ENCODE results near the gene PFN1. TPM values are rescaled to one million over a fixed set of nuclear protein-coding genes. Genes with fewer than 3 reads are reported as not detected.

Gene PFN1
- polyA plus RNA-seq, 1 donor from 2014 or later = 145 TPM

DNA sequence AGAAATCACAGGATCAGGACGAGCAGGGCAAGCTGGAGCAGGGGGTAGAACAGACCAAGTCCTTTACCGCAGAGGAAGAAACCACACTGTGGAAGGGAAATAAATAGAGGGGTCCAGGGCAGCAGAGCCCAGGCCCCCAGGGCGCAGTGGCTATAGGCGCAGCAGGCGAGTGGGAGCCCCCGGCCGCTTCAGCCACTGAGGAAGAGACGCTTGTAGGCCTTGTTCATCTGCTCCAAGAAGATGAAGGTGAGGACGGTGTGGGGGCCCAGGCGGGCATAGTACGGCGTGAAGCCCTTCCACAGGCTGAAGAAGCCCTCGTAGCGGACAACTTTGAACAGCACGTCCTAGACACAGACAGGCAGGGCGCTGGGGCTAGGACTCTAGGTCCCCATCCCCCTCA is 10.8 kb downstream of the PFN1 start:
- Histone ChIP-seq H3K9ac (ENCODE audit: low read length) (no peak overlapping the region), H2AFZ (ENCODE audit: low read depth, low read length) (no peak overlapping the region), H3K9me2 (ENCODE audit: insufficient read depth, low read length) (no peaks in the 10 kb centered on the region), H3K27ac (ENCODE audit: low read length) (no peak overlapping the region), H3K4me2 (ENCODE audit: low read length) (no peak overlapping the region), H3K79me2 (replicated peaks; ENCODE audit: insufficient read depth, low read length) (peaks cover 20% of the 10 kb centered on the region), H3F3A (ENCODE audit: insufficient read depth, low read length, poor library complexity, severe bottlenecking) (no peaks in the 10 kb centered on the region), H3K4me3 (ENCODE audit: low read length) (no peak overlapping the region), H3K36me3 (ENCODE audit: insufficient read depth, low read length) (no peaks in the 10 kb centered on the region), H3K27me3 (ENCODE audit: insufficient read depth, low read depth, low read length) (no peaks in the 10 kb centered on the region), H3K9me3 (ENCODE audit: low read length) (no peaks in the 10 kb centered on the region), H4K20me1 (ENCODE audit: insufficient read depth) (no peaks in the 10 kb centered on the region)
- no peak for TF ChIP-seq EP300 (conservative IDR thresholded peaks at IDR 0.05; ENCODE audit: poor library complexity, severe bottlenecking)
- TF ChIP-seq, protein P1, sequence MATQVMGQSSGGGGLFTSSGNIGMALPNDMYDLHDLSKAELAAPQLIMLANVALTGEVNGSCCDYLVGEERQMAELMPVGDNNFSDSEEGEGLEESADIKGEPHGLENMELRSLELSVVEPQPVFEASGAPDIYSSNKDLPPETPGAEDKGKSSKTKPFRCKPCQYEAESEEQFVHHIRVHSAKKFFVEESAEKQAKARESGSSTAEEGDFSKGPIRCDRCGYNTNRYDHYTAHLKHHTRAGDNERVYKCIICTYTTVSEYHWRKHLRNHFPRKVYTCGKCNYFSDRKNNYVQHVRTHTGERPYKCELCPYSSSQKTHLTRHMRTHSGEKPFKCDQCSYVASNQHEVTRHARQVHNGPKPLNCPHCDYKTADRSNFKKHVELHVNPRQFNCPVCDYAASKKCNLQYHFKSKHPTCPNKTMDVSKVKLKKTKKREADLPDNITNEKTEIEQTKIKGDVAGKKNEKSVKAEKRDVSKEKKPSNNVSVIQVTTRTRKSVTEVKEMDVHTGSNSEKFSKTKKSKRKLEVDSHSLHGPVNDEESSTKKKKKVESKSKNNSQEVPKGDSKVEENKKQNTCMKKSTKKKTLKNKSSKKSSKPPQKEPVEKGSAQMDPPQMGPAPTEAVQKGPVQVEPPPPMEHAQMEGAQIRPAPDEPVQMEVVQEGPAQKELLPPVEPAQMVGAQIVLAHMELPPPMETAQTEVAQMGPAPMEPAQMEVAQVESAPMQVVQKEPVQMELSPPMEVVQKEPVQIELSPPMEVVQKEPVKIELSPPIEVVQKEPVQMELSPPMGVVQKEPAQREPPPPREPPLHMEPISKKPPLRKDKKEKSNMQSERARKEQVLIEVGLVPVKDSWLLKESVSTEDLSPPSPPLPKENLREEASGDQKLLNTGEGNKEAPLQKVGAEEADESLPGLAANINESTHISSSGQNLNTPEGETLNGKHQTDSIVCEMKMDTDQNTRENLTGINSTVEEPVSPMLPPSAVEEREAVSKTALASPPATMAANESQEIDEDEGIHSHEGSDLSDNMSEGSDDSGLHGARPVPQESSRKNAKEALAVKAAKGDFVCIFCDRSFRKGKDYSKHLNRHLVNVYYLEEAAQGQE (IDR thresholded peaks at IDR 0.05; ENCODE audit: borderline replicate concordance) = no peak
- no peak for TF ChIP-seq EZH2 (IDR thresholded peaks at IDR 0.05; ENCODE audit: borderline replicate concordance, insufficient read depth, low read length, poor library complexity, severe bottlenecking)
- no peak for TF ChIP-seq MXI1 (conservative IDR thresholded peaks at IDR 0.05; ENCODE audit: poor library complexity, severe bottlenecking)
- no peak for TF ChIP-seq SMC3 (conservative IDR thresholded peaks at IDR 0.05; ENCODE audit: poor library complexity)
- no peak for TF ChIP-seq POLR2AphosphoS5 (IDR thresholded peaks at IDR 0.05)
- no peak for TF ChIP-seq TAF1 (IDR thresholded peaks at IDR 0.05; ENCODE audit: low read depth)
- no peak for TF ChIP-seq RAD21 (conservative IDR thresholded peaks at IDR 0.05)
- TF ChIP-seq, protein P2, sequence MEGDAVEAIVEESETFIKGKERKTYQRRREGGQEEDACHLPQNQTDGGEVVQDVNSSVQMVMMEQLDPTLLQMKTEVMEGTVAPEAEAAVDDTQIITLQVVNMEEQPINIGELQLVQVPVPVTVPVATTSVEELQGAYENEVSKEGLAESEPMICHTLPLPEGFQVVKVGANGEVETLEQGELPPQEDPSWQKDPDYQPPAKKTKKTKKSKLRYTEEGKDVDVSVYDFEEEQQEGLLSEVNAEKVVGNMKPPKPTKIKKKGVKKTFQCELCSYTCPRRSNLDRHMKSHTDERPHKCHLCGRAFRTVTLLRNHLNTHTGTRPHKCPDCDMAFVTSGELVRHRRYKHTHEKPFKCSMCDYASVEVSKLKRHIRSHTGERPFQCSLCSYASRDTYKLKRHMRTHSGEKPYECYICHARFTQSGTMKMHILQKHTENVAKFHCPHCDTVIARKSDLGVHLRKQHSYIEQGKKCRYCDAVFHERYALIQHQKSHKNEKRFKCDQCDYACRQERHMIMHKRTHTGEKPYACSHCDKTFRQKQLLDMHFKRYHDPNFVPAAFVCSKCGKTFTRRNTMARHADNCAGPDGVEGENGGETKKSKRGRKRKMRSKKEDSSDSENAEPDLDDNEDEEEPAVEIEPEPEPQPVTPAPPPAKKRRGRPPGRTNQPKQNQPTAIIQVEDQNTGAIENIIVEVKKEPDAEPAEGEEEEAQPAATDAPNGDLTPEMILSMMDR (IDR thresholded peaks at IDR 0.05; ENCODE audit: poor library complexity, severe bottlenecking) = no peak

DNA sequence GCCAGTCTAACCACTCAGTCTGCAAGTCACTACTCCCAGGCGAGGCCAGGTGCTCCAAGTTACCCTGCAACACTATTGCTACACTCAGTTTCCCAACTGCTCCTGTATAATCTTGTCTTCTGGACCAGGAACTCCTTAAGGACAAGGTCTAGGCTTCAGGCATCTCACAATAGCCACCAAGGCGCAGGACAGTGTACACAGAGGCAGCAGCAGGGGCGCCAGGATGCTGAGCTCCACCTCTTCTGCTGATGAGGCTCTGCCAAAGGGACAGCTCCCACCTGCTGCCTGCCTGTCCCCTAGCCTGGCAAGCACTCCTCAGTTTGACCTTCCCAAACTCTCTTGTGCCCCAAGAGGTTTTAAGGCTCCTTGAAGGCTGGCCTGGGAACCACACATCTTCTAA is 11.9 kb downstream of the PFN1 start:
- no peaks in the 10 kb centered on the region for H3F3A ChIP-seq (ENCODE audit: insufficient read depth, low read length, poor library complexity, severe bottlenecking)
- H2AFZ ChIP-seq (ENCODE audit: low read depth, low read length) = no peak overlapping the region
- H3K4me3 ChIP-seq (ENCODE audit: low read length) = no peak overlapping the region
- no peaks in the 10 kb centered on the region for H3K36me3 ChIP-seq (ENCODE audit: insufficient read depth, low read length)
- no peaks in the 10 kb centered on the region for H4K20me1 ChIP-seq (ENCODE audit: insufficient read depth)
- no peaks in the 10 kb centered on the region for H3K9me2 ChIP-seq (ENCODE audit: insufficient read depth, low read length)
- no peaks in the 10 kb centered on the region for H3K27me3 ChIP-seq (ENCODE audit: insufficient read depth, low read depth, low read length)
- TF ChIP-seq, protein P1 (IDR thresholded peaks at IDR 0.05; ENCODE audit: borderline replicate concordance) = no peak
- TF ChIP-seq, protein P2 (IDR thresholded peaks at IDR 0.05; ENCODE audit: poor library complexity, severe bottlenecking) = no peak
- no peak for TF ChIP-seq EZH2 (IDR thresholded peaks at IDR 0.05; ENCODE audit: borderline replicate concordance, insufficient read depth, low read length, poor library complexity, severe bottlenecking)
- TF ChIP-seq MXI1 (conservative IDR thresholded peaks at IDR 0.05; ENCODE audit: poor library complexity, severe bottlenecking) = no peak
- no peaks in the 10 kb centered on the region for H3K9me3 ChIP-seq (ENCODE audit: low read length)
- H3K79me2 ChIP-seq (replicated peaks; ENCODE audit: insufficient read depth, low read length) = peaks cover 19% of the 10 kb centered on the region
- H3K4me2 ChIP-seq (ENCODE audit: low read length) = no peak overlapping the region
- no peak overlapping the region for H3K27ac ChIP-seq (ENCODE audit: low read length)
- H3K9ac ChIP-seq (ENCODE audit: low read length) = no peak overlapping the region
